Esophagus muscularis mucosa (tissue), 4 donors: ENCODE measurements around the gene SORCS2. TPM values are rescaled to one million over a fixed set of nuclear protein-coding genes. Genes with fewer than 3 reads are reported as not detected.

Experiments
- DNase-seq: peaks from one replicate; pipeline ENCODE4 v3.0.0-alpha.2; 2017; ENCODE audit errors: extremely low spot score
- H3K27ac ChIP-seq, 4 donors: fragments of 200-600 bp; sonication (generic); replicated peaks in 1 of 4; 1 replicate in 3 of 4; 2 replicates in 1 of 4; pipeline ENCODE4 v1.5.1; 2016 to 2019; ENCODE audit warnings: mild to moderate bottlenecking in 1 of 4
- H3K27me3 ChIP-seq, 4 donors: fragments of 200-600 bp; sonication (generic); one replicate each; pipeline versions ENCODE4 v1.5.1 to v1.6.0; 2016 to 2019
- H3K36me3 ChIP-seq, 4 donors: fragments of 200-600 bp; sonication (generic); one replicate each; pipeline ENCODE4 v1.5.1; 2016 to 2019
- H3K4me1 ChIP-seq, 4 donors: fragments of 200-600 bp; sonication (generic); one replicate each; pipeline ENCODE4 v1.5.1; 2016 to 2019
- H3K4me3 ChIP-seq, 4 donors: fragments of 200-600 bp; sonication (generic); 1 replicate in 2 of 4; 2 replicates in 2 of 4; pipeline ENCODE4 v1.5.1; 2016 to 2019; ENCODE audit warnings: mild to moderate bottlenecking in 4 of 4, moderate library complexity in 1 of 4
- H3K9me3 ChIP-seq, 4 donors: fragments of 200-600 bp; sonication (generic); 1 replicate in 3 of 4; 2 replicates in 1 of 4; pipeline ENCODE4 v1.5.1; 2016 to 2019
- CTCF ChIP-seq, 3 experiments: fragments of 200-600 bp in 2 of 3; fragments of 450-650 bp in 1 of 3; sonication (generic) in 2 of 3; IDR thresholded peaks; one replicate each; pipeline ENCODE4 v1.5.1; 2017 to 2019; ENCODE audit warnings: antibody characterized with exemption in 3 of 3, mild to moderate bottlenecking in 2 of 3, moderate library complexity in 1 of 3
- EP300 ChIP-seq: sonication (generic); formaldehyde crosslinking; IDR thresholded peaks from one replicate; pipeline ENCODE4 v1.6.1; 2017; ENCODE audit warnings: antibody characterized with exemption
- POLR2A ChIP-seq: fragments of 450-650 bp; IDR thresholded peaks from one replicate; pipeline ENCODE4 v1.6.1; 2017; ENCODE audit warnings: antibody characterized with exemption, moderate library complexity, mild to moderate bottlenecking, low read depth
- POLR2AphosphoS5 ChIP-seq, 2 donors: sonication (generic); formaldehyde crosslinking; IDR thresholded peaks; one replicate each; pipeline ENCODE4 v1.6.1; 2017; ENCODE audit warnings: antibody characterized with exemption in 2 of 2
- WGBS: methylation state at CpG from one replicate; pipeline ENCODE4 v1.1.5; 2018; 5-methylcytosine and 5-hydroxymethylcytosine counted together
- intact Hi-C: fragments of 100-400 bp; cut with DNase I; formaldehyde crosslinking; loops from one replicate; pipeline ENCODE4 v1.15.1; 2023
- total RNA-seq, 4 donors: library from RNA; depleted of rRNA; stranded (reverse); fragments of >200 nt; gene quantifications; one replicate each; pipeline versions ENCODE4 v1.1.0 to v1.2.1, GENCODE V29; 2016

The SORCS2 gene
- total RNA-seq = 10 to 100 TPM in 1 of 4 donors, 1 to 10 TPM in 3; 3.3 to 10.1 (median 4.3) TPM

GRCh38 chr4:7192252-7193029 lies at the start of gene SORCS2:
Gene SORCS2 (plus strand): TSS chr4:7192538.
- no peaks in the 10 kb centered on the region for H3K9me3 ChIP-seq
- no peaks in the 10 kb centered on the region for H3K36me3 ChIP-seq
- DNase-seq = no peak
- peaks cover 15 to 60% (median 53%) of the 10 kb centered on the region in 4 donors for H3K4me1 ChIP-seq
- 0% methylated on average over 22 of the region's 116 CpGs for WGBS
- TF ChIP-seq EP300 (no peak), POLR2A (no peak), CTCF (IDR thresholded peaks at IDR 0.05) (peak; percentile 81 to 89 (median 87)), POLR2AphosphoS5 (IDR thresholded peaks at IDR 0.05) (no peak)
- peak within 1 kb of the TSS; percentile 60 to 66 (median 62) for H3K4me3 ChIP-seq
- peak within 1 kb of the TSS; percentile 19 to 48 (median 31) for H3K27ac ChIP-seq
- intact Hi-C loops = loop anchor here (1.0 to 10.0 kb wide), 4 partner anchors 103 to 526 kb away; no protein-coding TSS in a partner anchor
- H3K27me3 ChIP-seq = peaks cover 0 to 35% (median 2%) of the 10 kb centered on the region in 4 donors

- Histone ChIP-seq H3K27ac (no peak overlapping the region), H3K4me1 (peaks cover 0 to 8% (median under 1%) of the 10 kb centered on the region in 4 donors), H3K4me3 (no peak overlapping the region), H3K36me3 (no peaks in the 10 kb centered on the region), H3K27me3 (peaks cover 0 to 10% (median 0%) of the 10 kb centered on the region in 4 donors), H3K9me3 (no peaks in the 10 kb centered on the region)
- 88% methylated on average over 16 of the region's 17 CpGs for WGBS
- no peak for DNase-seq
- TF ChIP-seq EP300 (no peak), POLR2A (no peak), POLR2AphosphoS5 (IDR thresholded peaks at IDR 0.05) (no peak), CTCF (IDR thresholded peaks at IDR 0.05) (no peak)
- intact Hi-C loops = no loop called here
Measured at GRCh38 chr4:7144374-7145290, 47.7 kb upstream of the SORCS2 start.

- Histone ChIP-seq H3K4me1 (peaks cover 0 to 15% (median 7%) of the 10 kb centered on the region in 4 donors), H3K27ac (no peak overlapping the region), H3K9me3 (no peaks in the 10 kb centered on the region), H3K4me3 (no peak overlapping the region), H3K36me3 (no peaks in the 10 kb centered on the region), H3K27me3 (peaks cover 0 to 10% (median 0%) of the 10 kb centered on the region in 4 donors)
- no peak for DNase-seq
- intact Hi-C loops = no loop called here
- 88% methylated on average over 13 of the region's 14 CpGs for WGBS
- no peak for TF ChIP-seq POLR2A
- TF ChIP-seq POLR2AphosphoS5 (IDR thresholded peaks at IDR 0.05) = no peak
- TF ChIP-seq EP300 = no peak
- TF ChIP-seq CTCF (IDR thresholded peaks at IDR 0.05) = no peak
Measured at GRCh38 chr4:7145291-7145934, 46.9 kb upstream of the SORCS2 start.

- Histone ChIP-seq H3K4me3 (no peak overlapping the region), H3K9me3 (no peaks in the 10 kb centered on the region), H3K4me1 (peaks cover 0 to 16% (median 7%) of the 10 kb centered on the region in 4 donors), H3K27ac (no peak overlapping the region), H3K36me3 (no peaks in the 10 kb centered on the region), H3K27me3 (peaks cover 0 to 10% (median 0%) of the 10 kb centered on the region in 4 donors)
- TF ChIP-seq POLR2AphosphoS5 (IDR thresholded peaks at IDR 0.05) = no peak
- TF ChIP-seq POLR2A = no peak
- no peak for TF ChIP-seq CTCF (IDR thresholded peaks at IDR 0.05)
- no peak for TF ChIP-seq EP300
- intact Hi-C loops = no loop called here
- DNase-seq = no peak
- WGBS = 74% methylated on average over 15 of the region's 15 CpGs
Measured at GRCh38 chr4:7146059-7146785, 46.1 kb upstream of the SORCS2 start.
